AG09309 (cell line): ENCODE results near the gene GPN3.
A peak's percentile ranks its signal among the peaks of the same experiment; 100 is the strongest.
"Not testable (repeated sequence)": the region's sequence is repeated elsewhere in the genome, so short reads cannot be mapped to it uniquely, and the experiment has no call there.

Experiments used
- DNase-seq: peaks from one replicate; pipeline ENCODE4 v3.0.0-alpha.2; 2010; ENCODE audit warnings: low read depth
- H3K4me3 ChIP-seq: 2 replicates; pipeline ENCODE4 v1.5.1; 2011; ENCODE audit warnings: mild to moderate bottlenecking, low read depth, low read length, moderate library complexity; ENCODE audit not compliant: control insufficient read depth
- TF ChIP-seq, protein P1 (sequence below): IDR thresholded peaks from 2 replicates; pipeline ENCODE4 v1.5.1; 2011; ENCODE audit warnings: mild to moderate bottlenecking, low read depth, low read length, inconsistent platforms; ENCODE audit not compliant: insufficient read depth, control insufficient read depth; ENCODE audit errors: missing control alignments

GPN3 gene

GRCh38 chr12:110449799-110450497 lies 18.1 kb downstream of the GPN3 start, which contains the start of gene ARPC3:
ARPC3 (minus strand) TSS chr12:110450337; CDS start chr12:110450260, 77 bp downstream.
- TF ChIP-seq, protein P1, sequence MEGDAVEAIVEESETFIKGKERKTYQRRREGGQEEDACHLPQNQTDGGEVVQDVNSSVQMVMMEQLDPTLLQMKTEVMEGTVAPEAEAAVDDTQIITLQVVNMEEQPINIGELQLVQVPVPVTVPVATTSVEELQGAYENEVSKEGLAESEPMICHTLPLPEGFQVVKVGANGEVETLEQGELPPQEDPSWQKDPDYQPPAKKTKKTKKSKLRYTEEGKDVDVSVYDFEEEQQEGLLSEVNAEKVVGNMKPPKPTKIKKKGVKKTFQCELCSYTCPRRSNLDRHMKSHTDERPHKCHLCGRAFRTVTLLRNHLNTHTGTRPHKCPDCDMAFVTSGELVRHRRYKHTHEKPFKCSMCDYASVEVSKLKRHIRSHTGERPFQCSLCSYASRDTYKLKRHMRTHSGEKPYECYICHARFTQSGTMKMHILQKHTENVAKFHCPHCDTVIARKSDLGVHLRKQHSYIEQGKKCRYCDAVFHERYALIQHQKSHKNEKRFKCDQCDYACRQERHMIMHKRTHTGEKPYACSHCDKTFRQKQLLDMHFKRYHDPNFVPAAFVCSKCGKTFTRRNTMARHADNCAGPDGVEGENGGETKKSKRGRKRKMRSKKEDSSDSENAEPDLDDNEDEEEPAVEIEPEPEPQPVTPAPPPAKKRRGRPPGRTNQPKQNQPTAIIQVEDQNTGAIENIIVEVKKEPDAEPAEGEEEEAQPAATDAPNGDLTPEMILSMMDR, result peak; percentile 90
- DNase-seq, result peak; percentile 66
- H3K4me3 ChIP-seq, result peak within 1 kb of the TSS; percentile 99

DNA sequence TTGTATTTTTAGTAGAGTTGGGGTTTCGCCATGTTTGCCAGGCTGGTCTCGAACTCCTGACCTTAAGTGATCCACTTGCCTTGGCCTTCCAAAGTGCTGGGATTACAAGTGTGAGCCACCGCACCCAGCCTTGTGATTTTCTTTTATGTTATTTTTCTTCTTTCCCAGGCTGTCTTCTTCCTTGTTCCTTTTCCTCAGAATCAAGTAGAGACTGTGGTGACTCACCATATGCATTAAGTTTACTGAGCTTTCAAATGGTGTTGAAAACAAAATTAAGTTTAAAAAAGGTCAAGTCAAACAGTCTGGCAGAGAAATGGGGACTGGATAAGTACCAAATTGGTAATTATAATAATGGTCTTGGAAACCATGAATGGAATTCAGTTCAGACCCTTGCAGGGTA lies 23.6 kb downstream of the GPN3 start:
- DNase-seq, result no peak
- no peak overlapping the region for H3K4me3 ChIP-seq
- TF ChIP-seq, protein P1, result no peak

DNA sequence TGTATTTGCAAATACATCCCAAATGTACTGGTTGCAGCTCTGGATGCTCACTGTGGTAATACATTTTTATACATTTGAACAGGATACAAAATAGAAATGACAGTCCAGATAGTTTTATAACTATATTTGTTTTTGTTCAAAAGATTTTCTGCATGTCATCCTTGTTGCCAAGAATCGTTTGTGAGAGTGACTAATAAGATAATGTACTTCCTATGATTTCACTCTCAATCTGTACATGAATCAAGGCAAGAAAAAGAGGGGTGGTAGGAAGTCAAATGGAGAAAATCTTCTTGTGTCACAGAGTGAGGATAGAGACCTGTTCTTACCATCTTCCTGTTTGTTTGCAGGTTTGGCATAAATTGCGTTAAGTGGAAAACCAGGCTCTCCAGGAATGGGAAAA lies 31.8 kb downstream of the GPN3 start:
- H3K4me3 ChIP-seq, result no peak overlapping the region
- DNase-seq, result no peak
- TF ChIP-seq, protein P1, result no peak

DNA sequence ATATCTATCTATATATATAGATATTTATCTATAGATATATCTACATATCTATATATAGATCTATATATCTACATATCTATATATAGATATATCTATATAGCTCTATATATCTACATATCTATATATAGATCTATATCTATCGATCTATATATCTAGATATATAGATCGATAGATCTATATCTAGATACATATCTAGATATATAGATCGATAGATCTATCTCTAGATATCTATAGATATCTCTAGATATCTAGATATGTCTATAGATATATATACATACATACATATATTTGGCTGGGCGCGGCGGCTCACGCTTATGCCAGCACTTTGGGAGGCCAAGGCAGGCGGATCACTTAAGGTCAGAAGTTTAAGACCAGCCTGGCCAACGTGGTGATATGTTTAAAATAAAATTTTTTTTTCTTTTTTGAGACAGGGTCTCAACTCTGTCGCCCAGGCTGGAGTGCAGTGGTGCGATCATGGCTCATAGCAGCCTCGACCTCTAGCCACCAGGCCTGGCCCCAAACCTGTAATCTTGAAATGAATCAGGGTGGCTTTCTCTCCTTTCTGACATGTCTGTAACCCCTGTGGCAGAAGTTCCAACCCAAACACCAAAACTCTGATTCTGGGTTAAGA lies 36.0 kb downstream of the GPN3 start:
- H3K4me3 ChIP-seq, result no peak overlapping the region
- TF ChIP-seq, protein P1, result no peak
- no peak for DNase-seq

DNA sequence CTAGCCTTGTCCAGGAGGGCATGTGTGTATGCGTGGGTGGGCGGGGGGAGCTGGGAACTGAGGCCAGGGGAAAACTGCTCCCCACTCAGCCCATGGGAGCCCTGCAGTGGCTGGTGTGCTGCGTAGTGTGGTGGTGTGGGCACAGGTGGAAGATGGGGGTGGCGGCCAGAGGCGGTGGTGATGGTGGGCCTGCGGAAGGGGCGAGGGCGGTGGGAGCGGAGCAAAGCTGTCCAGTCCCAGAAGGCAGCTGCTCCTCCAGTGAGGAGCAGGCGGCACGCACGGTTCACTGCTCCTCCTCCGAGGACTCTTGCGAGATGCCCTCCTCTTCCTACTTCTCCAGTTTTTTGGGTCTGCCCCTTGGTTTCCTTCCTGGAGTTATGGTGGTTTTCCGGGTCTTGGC lies 38.4 kb downstream of the GPN3 start:
- not testable (repeated sequence) for DNase-seq, H3K4me3 ChIP-seq

DNA sequence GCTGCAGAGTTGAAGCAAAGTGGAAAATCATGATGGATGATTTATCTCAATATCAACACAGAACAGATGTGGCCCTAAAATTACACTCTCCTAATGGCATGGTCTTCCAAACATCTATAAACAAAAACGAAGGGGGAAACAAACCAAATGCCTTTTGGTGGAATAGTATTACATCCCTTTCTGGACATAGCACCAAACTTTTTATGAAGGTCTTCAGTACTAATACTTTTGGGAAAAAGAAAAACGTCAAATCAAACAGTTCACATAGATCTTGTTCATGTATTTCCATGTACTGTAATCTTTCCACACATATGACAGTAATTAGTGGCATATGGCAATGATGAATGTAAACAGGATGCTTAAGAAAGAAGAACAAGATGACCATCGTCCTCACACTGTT lies 41.7 kb downstream of the GPN3 start:
- DNase-seq, result no peak
- no peak overlapping the region for H3K4me3 ChIP-seq
- TF ChIP-seq, protein P1, result no peak

GRCh38 chr12:110424237-110424636 lies 43.8 kb downstream of the GPN3 start:
- no peak for DNase-seq
- TF ChIP-seq, protein P1, result no peak
- no peak overlapping the region for H3K4me3 ChIP-seq
